Central memory CD4-positive, alpha-beta T cell (primary cell): ENCODE measurements around the gene KCNJ6.
"Not testable (repeated sequence)": the region's sequence is repeated elsewhere in the genome, so short reads cannot be mapped to it uniquely, and the experiment has no call there.

Experiments
- DNase-seq: peaks from one replicate; pipeline ENCODE4 v3.0.0; 2022

Gene KCNJ6

GRCh38 chr21:37669249-37669648 lies 247.0 kb downstream of the KCNJ6 start:
- DNase-seq, result no peak

GRCh38 chr21:37668462-37669239 lies 247.6 kb downstream of the KCNJ6 start:
- no peak for DNase-seq

- DNase-seq, result no peak
Measured at GRCh38 chr21:37667380-37667779, 248.9 kb downstream of the KCNJ6 start.

GRCh38 chr21:37665230-37666024 lies 250.8 kb downstream of the KCNJ6 start:
- DNase-seq, result no peak

GRCh38 chr21:37662227-37662626 lies 254.0 kb downstream of the KCNJ6 start:
- not testable (repeated sequence) for DNase-seq

- DNase-seq, result no peak
Measured at GRCh38 chr21:37660709-37661108, 255.5 kb downstream of the KCNJ6 start.

- no peak for DNase-seq
Measured at GRCh38 chr21:37659874-37660273, 256.4 kb downstream of the KCNJ6 start.

- DNase-seq, result no peak
Measured at GRCh38 chr21:37658817-37659458, 257.3 kb downstream of the KCNJ6 start.

- DNase-seq, result no peak
Measured at GRCh38 chr21:37658121-37658816, 258.0 kb downstream of the KCNJ6 start.

GRCh38 chr21:37656899-37657298 lies 259.4 kb downstream of the KCNJ6 start:
- no peak for DNase-seq

GRCh38 chr21:37655611-37656300 lies 260.5 kb downstream of the KCNJ6 start:
- DNase-seq, result no peak

GRCh38 chr21:37654596-37654995 lies 261.7 kb downstream of the KCNJ6 start:
- no peak for DNase-seq

GRCh38 chr21:37653201-37653600 lies 263.1 kb downstream of the KCNJ6 start:
- DNase-seq, result no peak

GRCh38 chr21:37647781-37648180 lies 268.5 kb downstream of the KCNJ6 start:
- no peak for DNase-seq

GRCh38 chr21:37646761-37647160 lies 269.5 kb downstream of the KCNJ6 start:
- DNase-seq, result not testable (repeated sequence)

- DNase-seq, result no peak
Measured at GRCh38 chr21:37645848-37646247, 270.4 kb downstream of the KCNJ6 start.

GRCh38 chr21:37644636-37645035 lies 271.6 kb downstream of the KCNJ6 start:
- DNase-seq, result no peak

- not testable (repeated sequence) for DNase-seq
Measured at GRCh38 chr21:37643862-37644261, 272.4 kb downstream of the KCNJ6 start.

- peak; percentile 18 for DNase-seq
Measured at GRCh38 chr21:37642493-37642892, 273.8 kb downstream of the KCNJ6 start.

GRCh38 chr21:37639756-37640155 lies 276.5 kb downstream of the KCNJ6 start:
- no peak for DNase-seq

GRCh38 chr21:37636152-37636860 lies 280.0 kb downstream of the KCNJ6 start:
- DNase-seq, result no peak
